Adrenal gland (tissue), 5 donors: ENCODE results near the gene EFCAB8.

Experiments
- CTCF ChIP-seq, 6 experiments: fragments of 450-650 bp in 4 of 6; fragments of 200-600 bp in 2 of 6; sonication (generic) in 1 of 6; IDR thresholded peaks; 1 replicate in 5 of 6; 2 replicates in 1 of 6; pipeline versions ENCODE4 v1.5.1 to v1.8.0; 2016 to 2021; ENCODE audit warnings: antibody characterized with exemption in 6 of 6, mild to moderate bottlenecking in 2 of 6, moderate library complexity in 1 of 6
- POLR2A ChIP-seq, 2 donors: fragments of 450-650 bp; IDR thresholded peaks; one replicate each; pipeline ENCODE4 v1.6.1; 2017; ENCODE audit warnings: antibody characterized with exemption in 2 of 2, mild to moderate bottlenecking in 2 of 2, moderate library complexity in 1 of 2
- donor health status: DM: no; HTN: no; CAD: no.

- no peak for TF ChIP-seq CTCF (IDR thresholded peaks at IDR 0.05)
- no peak for TF ChIP-seq POLR2A (IDR thresholded peaks at IDR 0.05)
Observed at GRCh38 chr20:32912688-32913087, 54.0 kb downstream of the EFCAB8 start.
